SK-MEL-5 (cell line): ENCODE data around the gene LRP11. TPM values are rescaled to one million over a fixed set of nuclear protein-coding genes. Genes with fewer than 3 reads are reported as not detected.

Experiments
- DNase-seq: peaks from one replicate; pipeline ENCODE4 v3.0.0-alpha.2; 2016; ENCODE audit warnings: low read depth, low spot score
- in situ Hi-C: cut with HindIII; loops from 2 replicates; pipeline ENCODE4 v1.10.0; 2016; ENCODE audit warnings: low sequenced_read_pairs, high pct_unique_total_duplicates, low pct_unique_long_range_greater_than_20kb
- total RNA-seq: library from RNA; depleted of rRNA; stranded (reverse); fragments of >200 nt; shearing (Covaris generic); gene quantifications from 2 replicates; pipeline ENCODE4 v1.2.3, GENCODE V29; 2014

LRP11 gene
- total RNA-seq, 1 experiment from 2014 or later: 25.5 TPM

DNA sequence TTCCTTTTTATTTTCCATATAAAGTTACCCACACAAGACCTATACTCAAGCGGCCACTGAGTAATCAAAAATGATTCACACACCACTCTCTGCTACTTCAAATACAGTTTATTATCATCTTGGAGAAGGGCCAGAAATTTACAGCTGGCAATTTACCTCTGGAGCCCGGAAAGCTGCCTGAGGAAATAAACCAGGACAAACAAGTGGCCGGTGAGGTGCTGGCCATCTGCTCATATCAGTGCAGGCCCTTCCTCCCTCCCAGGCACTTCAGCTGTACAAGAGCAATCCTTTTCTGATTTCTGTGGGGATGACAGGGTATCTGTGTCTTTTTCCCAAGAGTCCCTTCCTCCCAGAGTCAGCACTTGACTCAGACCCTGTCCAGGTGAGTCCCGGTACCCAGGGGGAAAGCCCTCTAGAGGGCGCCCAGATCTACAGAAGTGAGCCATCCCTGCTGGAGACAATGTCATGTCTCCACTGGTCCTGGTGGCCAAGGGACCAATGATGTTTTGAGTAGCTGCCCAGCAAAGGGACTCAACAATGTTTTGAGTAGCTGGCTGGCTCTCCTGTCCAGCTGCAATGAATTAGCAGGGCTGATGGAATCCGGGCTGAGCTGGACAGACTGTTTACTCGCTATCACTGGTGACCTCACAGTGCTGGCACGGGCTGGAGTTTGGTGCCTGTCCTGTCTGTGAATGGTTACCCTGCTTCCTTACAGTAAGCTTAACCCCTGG is 23.6 kb downstream of the LRP11 start:
- in situ Hi-C loops: no loop called here
- peak; percentile 60 for DNase-seq

DNA sequence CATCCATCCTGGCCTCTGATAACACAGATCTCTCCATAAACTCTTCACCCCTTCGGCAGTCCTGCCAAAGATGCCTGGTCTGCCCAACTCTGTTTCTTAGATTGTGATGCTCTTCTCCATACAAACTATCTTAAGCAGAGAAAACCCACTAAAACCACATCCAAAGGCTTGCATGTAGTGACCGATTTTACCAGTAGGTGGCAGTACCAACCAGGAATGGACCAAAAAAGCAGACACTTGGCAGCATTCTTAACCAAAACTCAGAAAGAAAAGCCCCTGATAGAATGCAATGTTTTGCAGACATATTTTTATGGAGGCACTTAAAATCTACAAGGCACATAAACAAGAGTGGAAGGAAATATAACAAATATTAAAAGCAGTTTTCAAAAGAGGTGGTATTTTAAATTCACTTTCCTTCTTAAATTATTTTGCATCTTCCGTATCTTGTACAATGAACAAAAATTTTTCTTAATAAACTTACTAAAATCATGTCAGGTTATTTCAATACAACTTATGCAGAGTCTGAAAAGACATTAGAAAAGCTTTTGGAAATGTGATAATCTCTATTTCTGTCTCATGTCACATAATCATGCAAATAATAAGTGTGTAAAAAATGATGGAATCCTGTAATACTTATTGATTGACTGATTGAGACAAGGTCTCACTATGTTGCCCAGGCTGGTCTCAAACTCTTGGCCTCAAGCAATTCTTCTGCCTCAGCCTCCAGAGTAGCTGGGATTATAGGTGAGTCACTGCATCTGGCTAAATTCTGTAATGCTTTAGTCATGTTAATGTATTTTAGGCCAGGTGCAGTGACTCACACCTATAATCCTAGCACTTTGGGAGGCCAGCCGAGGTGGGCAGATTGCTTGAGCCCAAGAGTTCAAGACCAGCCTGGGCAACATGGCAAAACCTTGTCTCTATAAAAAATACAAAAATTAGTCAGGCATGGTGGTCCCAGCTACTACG is 29.4 kb downstream of the LRP11 start:
- in situ Hi-C loops: no loop called here
- peak; percentile 73 for DNase-seq

DNA sequence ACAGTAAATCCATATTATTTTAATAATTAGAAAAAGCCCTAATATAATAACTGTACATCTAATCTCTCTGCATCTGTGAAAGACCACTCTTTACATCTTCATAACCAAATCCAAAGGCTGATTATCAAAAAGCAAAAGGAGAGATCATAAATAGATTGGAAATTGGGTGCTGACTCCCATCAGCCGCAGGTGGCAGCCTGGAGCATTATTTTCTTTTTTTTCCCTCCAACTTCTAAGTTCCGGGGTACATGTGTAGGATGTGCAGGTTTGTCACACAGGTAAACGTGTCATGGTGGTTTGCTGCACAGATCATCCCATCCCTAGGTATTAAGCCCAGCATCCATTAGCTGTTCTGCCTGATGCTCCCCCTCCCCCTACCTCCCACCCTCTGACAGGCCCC is 30.5 kb downstream of the LRP11 start:
- DNase-seq: no peak
- in situ Hi-C loops: no loop called here

DNA sequence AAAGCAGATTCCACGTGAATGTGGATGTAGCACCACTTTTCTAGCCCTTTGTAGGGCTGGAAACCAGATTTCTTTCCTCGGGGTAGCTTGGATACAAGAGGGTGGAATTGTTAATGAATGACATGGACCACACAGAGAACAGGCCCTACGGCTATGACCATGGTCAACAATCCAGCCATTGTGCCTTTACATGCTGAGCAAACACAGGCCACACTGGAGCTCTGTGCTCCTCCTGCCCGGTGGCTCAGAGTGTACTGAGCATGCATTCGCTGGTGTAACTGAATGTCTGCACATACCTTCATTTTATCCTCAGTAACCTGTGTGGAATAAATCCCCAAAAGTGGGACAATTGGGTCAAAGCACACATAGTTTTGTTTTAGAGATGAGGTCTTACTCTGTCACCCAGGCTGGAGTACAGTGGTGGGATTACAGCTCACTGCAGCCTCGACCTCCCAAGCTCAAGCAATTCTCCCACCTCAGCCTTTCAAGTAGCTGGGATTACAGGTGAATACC is 32.8 kb downstream of the LRP11 start:
- in situ Hi-C loops: no loop called here
- DNase-seq: peak; percentile 97

DNA sequence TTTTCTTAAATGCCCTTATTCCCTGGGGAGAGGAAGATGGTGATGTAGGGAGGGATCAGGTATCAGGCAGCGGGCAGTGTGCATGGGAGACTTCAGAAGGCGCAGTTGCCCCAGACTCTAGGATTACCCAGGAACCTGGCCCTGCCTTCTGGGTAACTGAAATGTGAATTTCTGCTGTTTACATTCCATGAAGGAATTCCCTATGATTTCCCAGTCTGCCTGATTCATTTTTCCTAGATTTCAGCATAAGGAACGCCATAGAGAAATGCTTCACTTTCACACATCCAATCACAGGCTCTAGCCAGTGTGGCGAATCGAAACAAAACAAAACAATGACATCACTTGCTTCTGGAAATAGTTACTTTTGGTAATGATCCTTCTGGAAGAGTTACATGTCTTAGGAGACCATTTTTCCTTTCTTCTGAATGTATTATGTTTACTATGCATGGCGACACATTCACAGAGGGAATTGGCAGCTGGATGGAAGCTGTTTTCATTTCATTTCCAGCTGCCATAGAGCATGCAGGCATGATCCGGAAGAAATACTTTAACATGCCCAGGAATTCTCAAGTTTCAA is 33.3 kb downstream of the LRP11 start:
- in situ Hi-C loops: no loop called here

DNA sequence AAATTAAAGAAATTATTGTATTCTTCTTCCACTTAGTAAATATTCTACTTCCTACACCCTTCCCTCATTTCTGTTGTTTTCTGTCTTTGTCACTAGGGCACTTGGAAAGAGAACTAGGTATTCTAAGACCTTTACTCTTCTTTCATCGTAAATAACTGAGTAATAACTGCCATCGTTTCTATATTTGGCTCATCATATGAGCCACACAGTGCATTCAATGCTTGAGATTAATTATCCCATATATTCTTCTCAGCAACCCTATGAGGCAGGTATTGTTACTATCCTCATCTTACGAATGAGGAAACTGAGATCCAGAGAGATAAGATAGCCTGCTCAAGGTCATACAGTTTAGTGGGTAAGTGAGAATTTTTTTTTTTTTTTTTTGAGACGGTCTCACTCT is 38.9 kb downstream of the LRP11 start:
- in situ Hi-C loops: no loop called here
- no peak for DNase-seq

More for the DNA sequence above, 33.3 kb downstream of the LRP11 start:
- peak; percentile 72 for DNase-seq

DNA sequence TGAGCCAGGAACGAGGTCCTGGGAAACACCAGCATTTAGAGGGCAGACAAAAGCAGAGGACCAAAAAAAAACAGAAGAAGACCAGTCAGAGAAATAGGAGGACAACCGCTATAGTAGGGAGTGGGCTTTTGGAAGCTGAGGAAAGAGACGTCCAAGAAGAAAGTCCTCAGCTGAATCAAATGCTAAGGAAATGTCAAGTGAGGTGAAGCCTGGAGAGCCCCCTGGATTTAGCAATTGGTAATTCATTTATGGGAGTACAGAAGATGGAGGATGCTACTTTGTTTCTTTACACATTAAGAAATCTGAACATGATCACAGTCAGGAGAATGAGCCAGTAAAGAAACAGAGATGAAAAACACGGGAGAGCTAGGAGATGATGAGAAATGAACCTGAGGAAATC is 41.1 kb downstream of the LRP11 start:
- in situ Hi-C loops: no loop called here
- DNase-seq: peak; percentile 14

DNA sequence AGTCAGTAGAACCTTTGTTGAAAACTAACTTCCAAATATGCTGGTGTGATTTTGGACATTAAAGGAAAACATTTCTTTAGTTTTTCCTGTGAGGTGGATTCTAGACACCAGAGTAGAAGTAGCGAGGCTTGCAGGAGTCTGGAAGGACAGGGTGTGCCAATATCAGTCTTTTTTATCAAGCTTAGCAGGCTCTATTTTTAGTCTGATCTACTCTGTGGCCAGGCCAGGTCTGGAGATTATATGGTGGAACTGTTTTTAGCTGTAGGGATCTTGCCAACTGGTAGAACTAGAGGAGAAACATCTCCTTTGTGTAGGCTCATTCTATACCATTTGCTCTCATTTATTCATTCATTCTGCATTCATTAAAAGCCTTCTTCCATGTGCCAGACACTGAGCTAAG is 42.7 kb downstream of the LRP11 start:
- DNase-seq: no peak
- in situ Hi-C loops: no loop called here

DNA sequence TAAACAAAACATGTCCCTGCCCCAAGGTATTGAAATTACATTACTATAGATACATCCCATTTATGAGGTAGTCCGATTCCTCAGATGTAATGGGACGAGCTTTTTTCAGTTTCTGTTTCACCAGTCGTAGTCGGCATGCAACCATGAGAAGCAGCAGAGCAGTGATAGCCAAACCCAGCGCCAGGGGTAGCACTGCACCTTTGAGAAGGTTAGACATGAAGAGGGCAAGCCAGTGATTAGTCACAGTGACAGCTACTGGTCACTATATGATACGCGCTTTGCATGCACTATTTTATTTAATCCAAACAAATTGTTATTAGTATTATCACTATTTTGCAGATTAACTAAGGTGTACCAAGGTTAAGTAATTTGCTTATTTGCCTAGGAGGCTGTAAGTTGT is 43.7 kb downstream of the LRP11 start:
- DNase-seq: peak; percentile 22
- in situ Hi-C loops: no loop called here

DNA sequence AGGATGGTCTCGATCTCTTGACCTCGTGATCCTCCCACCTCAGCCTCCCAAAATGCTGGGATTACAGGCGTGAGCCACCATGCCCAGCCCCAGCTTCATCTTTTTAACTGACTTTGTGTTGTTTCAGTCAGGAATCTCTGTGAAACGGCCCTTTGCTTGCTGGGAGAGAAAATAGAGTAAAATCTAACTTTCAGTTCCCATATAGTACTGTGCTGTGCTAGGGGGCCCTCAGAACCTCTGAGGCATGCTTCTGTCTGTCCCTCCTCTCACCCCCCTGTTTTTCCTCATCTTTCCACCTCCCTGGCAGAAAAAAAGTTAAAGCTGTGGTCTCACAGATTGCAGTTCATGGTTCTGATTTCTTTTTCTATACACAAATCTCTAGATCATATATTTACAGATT is 48.4 kb downstream of the LRP11 start:
- DNase-seq: no peak
- in situ Hi-C loops: no loop called here

DNA sequence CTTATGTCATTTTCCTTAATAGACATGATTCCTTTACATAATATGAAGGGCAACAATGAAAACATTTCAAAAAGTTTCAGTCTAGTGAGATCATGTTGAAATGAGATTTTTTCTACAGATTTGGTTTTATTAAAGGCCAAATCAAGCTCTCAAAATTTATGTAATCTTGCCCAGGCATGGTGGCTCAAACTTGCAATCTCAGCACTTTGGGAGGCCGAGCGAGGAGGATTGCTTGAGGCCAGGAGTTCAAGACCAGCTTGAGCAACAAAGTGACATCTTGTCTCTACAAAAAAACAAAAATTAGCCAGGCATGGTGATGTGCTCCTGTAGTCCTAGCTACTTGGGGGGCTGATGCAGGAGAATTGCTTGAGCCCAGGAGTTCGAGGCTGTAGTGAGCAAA is 50.8 kb downstream of the LRP11 start:
- in situ Hi-C loops: no loop called here

DNA sequence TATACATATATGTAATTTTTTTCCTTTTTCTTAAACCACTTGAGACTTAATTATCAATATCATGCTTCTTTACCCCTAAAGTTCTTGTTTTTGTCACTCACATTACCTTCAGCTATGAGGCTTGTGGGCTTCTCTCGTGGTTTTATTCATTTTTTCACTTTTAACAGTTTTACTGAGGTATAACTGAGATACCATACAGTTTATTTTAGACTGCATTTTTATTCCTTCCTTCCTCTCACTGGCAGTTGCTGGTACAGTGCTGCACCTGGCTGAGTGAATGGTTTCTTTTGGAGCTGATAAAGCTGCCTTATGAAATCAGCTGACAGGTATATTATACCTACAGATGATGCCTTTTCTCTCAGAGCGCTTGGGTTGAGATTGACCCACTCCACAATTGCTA is 54.4 kb downstream of the LRP11 start:
- no peak for DNase-seq
- in situ Hi-C loops: no loop called here

More for the DNA sequence above, 50.8 kb downstream of the LRP11 start:
- no peak for DNase-seq

DNA sequence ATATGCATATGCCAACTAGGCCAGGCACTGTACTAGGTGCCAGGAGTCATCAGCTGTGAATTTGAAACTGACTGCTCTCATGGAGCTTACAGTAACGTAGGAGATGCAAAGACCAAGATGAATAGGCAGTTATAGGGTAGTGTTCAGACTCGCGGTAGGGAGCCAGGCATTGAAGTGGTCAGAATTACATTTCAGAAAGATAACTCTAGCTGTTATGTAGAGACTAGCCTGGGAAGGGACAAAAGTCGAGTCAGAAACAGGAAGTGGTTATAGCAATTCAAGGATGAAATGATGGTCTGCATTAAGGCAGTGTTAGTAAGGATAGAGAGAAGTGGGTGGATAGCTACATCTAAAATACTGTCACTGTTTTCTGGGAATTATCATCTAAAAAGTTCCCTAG is 58.0 kb downstream of the LRP11 start:
- in situ Hi-C loops: no loop called here
- no peak for DNase-seq

DNA sequence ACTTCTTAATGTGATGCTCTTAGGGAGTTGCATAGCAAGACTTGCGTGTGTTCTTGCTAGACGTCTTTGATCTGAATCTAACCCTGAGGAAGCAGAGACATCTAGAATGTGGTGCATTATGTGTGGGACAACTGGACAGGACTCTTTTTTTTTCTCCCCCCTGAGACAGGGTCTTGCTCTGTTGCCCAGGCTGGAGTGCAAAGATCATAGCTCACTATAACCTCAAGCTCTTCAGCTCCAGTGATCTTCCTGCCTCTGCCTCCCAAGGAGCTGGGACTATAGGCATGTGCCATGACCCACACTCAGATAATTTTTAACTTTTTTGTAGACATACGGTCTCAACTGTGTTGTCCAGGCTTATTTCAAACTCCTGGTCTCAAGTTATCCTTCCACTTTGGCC is 80.6 kb downstream of the LRP11 start:
- in situ Hi-C loops: no loop called here
- DNase-seq: no peak

DNA sequence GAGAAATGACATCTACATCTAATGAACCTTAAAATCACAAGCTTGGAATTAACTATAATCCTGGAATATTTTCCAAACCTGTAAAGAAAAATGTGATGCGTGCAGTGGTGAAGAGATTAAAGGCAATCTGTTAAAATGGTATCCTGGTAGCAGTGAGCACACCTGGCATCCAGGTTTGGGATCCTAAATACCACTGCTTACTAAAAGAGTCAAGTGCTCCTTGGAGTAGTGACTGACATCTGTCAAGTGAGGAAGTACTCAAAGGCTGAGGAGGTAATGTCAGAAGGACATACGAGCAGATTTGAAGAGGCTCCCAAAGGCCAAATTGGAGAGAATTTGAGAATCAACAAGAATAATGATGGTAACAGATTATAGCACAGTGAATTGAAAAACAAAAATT is 81.8 kb downstream of the LRP11 start:
- DNase-seq: no peak
- in situ Hi-C loops: no loop called here

DNA sequence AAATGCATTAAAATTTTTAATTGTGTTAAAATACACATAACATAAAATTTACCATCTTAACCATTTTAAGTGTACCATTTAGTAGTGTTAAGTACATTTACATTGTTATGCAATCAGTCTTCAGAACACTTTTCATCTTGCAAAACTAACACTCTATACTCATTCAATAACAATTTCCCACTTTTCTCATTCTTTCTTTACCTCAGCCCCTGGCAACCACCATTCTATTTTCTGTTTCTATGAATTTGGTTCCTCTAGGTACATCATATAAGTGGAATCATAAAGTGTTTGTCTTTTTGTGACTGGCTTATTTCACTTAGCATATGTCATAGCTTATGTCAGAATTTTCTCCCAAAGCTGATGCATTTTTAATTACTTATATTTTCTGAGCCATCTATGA is 82.4 kb downstream of the LRP11 start:
- no peak for DNase-seq
- in situ Hi-C loops: no loop called here

DNA sequence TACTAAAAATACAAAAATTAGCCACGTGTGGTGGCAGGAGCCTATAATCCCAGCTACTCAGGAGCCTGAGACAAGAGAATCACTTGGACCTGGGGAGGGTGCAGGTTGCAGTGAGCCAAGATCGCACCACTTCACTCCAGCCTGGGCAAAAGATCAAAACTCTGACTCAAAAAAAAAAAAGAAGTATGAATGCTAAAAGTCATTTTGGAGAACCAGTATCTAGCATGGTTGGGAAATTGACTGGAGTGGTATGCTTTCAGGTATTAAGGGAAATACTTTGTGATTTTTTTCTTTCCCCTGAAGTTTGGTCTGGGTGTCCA is 84.6 kb downstream of the LRP11 start:
- DNase-seq: no peak
- in situ Hi-C loops: no loop called here

DNA sequence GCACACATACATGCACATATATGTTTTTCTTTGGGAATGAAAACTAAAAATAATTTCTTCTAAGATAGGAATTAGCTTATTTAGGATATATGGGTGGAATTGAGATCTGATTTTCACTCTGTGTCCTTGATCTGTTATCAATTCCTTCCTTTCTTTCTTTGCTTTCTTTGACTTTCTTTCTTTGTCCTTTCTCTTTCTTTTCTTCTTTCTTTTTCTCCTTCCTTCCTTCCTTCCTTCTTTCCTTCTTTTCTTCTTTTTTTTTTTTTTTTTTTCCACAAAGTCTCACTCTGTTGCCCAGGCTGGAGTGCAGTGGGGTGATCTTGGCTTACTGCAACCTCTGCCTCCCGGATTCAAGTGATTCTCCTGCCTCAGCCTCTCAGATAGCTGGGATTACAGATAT is 86.5 kb downstream of the LRP11 start:
- in situ Hi-C loops: no loop called here
- no peak for DNase-seq
